ENCODE data around the gene RUBCN.
"Not testable (repeated sequence)": the region's sequence is repeated elsewhere in the genome, so short reads cannot be mapped to it uniquely, and the experiment has no call there.

Gene RUBCN

DNA sequence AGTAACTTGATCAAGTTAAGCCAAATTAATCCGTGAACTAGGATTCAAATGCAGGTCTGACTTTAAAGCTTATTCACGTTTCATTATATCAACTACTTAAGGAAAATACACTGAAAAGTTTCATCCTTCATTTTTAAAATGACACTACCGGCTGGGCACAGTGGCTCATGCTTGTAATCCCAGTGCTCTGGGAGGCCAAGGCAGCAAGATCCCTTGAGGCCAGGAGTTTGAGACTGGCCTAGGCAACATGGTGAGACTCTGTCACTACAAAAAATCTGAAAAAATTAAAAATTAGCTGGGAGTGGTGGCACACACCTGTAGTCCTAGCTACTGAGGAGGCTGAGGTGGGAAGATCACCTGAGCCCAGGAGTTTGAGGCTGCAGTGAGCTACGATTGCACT, 3.7 kb downstream of the RUBCN start:
- no peak for DNase-seq

DNA sequence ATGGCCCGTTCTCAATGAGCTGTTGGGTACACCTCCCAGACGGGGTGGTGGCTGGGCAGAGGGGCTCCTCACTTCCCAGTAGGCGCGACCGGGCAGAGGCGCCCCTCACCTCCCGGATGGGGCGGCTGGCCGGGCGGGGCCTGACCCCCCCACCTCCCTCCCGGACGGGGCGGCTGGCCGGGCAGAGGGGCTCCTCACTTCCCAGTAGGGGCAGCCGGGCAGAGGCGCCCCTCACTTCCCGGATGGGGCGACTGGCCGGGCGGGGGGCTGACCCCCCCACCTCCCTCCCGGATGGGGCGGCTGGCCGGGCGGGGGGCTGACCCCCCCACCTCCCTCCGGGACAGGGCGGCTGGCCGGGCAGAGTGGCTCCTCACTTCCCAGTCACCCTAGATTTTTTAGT, 5.2 kb downstream of the RUBCN start:
- not testable (repeated sequence) for DNase-seq

DNA sequence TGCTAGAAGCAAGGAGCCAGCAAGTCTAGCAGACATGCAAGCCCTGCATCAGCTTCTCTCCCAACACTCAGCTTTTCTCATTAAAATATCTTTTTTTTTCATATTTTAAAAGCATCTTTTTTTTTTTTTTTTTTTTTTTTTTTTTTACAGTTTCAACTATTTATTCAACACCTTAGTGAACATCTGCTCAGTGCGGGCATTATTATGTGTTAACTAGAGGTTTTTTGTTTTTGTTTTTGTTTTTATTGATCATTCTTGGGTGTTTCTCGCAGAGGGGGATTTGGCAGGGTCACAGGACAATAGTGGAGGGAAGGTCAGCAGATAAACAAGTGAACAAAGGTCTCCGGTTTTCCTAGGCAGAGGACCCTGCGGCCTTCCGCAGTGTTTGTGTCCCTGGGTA, 5.9 kb downstream of the RUBCN start:
- DNase-seq = not testable (repeated sequence)

DNA sequence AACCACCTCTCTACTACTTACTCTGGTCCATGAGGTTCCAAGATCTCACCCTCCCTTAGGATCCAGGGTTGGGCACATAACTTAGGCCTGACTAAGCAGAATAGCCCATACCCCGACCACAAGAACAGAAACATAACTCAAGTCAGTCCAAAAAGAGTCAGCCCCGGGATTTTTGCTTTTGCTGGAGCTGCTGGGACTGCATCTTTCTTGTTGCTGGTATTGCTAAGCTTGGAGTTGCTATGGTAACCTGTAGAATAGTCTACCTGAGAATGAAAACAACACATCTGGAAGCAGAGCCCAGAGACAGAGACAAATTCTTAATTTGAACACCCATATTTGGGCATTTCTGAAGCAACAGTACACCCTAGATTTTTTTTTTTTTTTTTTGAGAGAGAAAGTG, 6.5 kb downstream of the RUBCN start:
- peak in 1 of 2 experiments; percentile 16 for DNase-seq

DNA sequence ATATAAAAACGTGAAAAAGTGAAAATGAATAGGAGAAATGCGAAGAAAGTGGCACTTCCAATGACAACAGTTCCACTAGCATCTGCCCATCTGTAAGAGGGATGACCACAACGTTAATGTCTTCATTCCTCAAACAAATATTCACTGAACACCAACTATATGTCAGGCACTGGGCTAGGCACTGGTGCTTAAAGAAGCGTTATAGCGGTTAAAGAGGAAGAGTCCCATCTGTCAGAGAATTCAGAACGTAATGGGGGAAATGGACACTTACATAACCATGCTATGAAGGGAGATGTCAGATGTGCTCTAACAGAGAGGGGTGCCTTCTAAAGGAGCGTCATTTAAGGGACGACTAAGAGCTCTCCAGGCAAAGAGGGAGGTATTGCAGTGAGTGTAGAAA, 8.2 kb downstream of the RUBCN start:
- DNase-seq = no peak

DNA sequence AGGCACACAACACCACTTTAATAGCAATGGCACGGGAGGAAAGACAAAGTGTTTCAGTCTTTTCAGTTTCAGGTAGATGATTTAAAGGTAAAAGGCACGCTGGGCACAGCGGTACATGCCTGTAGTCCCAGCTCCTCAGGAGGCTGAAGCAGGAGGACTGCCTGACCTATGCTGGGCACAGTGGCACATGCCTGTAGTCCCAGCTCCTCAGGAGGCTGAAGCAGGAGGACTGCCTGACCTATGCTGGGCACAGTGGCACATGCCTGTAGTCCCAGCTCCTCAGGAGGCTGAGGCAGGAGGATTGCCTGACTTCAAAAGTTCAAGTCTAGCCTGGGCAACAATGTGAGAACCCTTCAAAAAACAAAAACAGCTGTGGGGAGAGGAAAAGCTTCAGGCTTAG, 8.8 kb downstream of the RUBCN start:
- DNase-seq = not testable (repeated sequence)

DNA sequence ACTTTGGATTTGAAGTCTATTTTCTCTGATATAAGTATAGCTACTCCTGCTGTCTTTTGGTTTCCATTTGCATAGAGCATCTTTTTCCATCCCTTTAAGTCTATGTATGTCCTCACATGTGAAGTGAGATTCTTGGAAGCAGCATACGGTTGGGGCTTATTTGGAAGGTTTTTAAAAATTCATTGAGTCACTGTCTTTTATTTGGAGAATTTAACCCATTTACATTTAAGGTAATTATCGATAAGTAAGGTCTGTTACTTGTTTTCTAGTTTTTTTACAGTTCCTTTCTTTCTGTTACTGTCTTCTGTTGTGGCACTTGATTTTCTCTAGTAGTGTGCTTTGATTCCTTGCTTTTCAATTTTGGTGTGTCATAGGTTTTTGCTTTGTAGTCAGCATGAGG, 14.0 kb downstream of the RUBCN start:
- DNase-seq = no peak

DNA sequence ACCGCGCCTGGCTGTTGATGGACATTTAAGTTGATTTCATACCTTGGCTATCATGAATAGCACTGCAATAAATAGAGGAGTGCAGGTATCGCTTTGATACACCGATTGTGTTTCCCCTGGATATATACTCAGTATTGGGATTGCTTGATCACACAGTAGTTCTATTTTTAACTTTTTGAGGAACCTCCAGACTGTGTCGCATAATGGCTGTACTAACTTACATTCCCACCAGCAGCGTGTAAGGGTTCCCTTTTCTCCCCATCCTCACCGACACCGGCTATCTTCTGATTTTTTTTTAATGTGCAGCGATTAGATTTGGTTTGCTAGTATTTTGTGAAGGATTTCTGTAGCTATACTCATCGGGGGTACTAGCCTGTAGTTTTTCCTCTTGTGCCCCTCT, 16.0 kb downstream of the RUBCN start:
- DNase-seq = no peak

DNA sequence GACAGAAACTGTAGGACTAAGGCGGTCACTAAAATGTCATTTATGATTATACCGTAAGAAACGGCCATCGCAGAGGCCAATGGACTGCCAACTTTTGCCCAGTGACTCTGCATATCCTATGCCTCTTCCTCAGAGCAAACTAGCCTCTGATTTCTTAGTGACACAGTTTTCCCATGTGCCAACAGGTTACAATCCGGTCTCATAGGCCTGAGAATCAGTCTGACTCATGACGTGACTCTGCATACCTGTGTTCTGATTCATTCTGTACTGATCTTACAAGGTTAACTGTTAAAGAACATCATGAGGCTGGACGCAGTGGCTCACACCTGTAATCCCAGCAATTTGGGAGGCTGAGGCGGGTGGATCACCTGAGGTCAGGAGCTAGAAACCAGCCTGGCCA, 17.8 kb downstream of the RUBCN start:
- no peak for DNase-seq

DNA sequence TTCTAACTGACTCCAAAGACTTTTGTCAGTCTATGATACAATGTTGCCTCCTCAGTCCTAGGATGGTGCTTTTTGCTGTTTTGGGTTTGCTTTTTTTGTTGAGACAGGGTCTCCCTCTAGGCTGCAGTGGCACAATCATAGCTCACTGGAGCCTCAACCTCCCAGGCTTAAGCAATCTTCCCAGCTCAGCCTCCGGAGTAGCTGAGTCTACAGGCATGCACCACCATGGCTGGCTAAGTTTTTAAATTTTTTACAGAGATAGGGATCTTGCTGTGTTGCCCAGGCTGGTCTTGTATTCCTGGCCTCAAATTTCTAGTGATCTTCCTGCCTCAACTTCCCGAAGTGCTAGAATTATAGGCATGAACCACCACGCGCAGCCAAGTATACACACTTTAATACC, 22.5 kb downstream of the RUBCN start:
- no peak for DNase-seq

DNA sequence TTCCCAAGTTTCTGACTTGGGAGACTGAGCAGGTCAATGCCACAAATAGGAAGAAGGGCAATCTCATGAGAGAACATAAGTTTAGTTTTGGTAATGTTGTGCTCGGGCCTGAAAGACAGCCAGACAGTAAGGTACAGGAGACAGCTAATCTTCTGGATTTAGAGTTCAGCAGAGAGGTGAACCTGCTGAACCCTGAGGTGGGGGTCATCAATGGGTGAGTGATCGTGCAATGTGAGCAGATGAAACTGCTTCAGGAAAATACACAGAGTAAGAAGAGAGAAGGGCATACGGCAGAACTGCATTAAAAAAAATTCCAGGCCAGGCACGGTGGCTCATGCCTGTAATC, 23.3 kb downstream of the RUBCN start:
- DNase-seq = no peak

DNA sequence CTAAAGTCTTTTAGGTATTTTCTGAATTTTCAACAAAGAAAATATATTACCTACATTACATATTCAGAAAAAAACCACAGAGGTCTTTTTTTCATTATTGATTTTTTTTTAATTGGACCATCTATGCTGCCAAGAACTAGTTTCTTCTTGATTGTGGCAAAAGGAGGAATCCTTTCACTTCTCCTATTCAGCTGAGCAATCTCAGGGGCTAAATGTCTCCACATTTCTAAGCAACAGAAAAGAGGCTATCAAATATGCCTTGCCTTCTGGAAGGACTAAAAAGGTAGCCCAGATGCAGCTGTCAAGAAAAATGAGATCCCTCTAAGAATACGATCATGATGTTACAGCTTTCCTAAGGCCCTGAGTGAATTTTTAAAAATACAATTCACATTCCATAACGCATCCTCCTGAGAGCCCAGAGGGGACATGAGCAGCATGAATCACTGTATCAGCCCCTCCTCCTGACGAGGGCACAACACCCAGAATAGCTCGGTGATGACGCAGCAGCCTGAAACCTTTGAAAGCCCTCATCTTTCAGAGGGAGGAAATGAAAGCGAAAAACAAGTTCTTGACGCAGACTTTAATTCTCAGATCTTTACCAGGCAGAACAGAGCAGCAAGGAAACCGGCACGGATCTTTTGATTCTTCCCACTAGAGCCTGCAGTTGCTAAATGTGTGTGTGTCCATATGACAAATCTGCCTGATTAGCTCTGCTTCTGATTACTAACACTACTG, 24.6 kb downstream of the RUBCN start:
- DNase-seq = peak in 1 of 2 experiments; percentile 9

DNA sequence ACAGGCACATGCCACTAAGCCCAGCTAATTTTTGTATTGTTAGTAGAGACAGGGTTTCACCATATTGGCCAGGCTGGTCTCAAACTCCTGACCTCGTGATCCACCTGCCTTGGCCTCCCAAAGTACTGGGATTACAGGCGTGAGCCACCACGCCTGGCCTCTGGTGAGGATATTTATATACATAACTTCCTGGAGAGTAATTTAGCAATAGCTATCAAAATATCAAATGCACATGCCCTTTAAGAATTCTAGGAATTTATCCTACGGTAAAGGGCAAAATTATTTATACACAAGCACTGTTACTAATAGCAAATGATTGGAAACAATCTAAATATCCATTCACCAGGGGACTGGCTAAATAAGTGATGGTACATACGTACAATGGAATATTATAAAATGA, 25.7 kb downstream of the RUBCN start:
- DNase-seq = not testable (repeated sequence)

DNA sequence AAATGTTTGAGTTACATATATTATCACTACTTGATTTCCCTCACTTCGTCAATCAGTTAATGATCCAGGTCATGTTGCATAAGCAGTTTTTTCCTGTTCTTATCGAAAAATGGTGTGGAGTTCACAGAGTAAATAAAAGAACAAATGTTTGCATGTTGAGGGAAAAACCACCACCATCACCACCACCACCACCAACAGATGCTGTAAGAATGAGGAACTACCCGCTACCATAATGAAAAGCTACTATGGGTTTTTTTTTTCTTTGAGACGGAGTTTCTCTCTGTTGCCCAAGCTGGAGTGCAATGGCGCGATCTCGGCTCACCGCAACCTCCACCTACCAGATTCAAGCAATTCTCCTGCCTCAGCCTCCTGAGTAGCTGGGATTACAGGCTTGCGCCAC, 27.6 kb downstream of the RUBCN start:
- no peak for DNase-seq

DNA sequence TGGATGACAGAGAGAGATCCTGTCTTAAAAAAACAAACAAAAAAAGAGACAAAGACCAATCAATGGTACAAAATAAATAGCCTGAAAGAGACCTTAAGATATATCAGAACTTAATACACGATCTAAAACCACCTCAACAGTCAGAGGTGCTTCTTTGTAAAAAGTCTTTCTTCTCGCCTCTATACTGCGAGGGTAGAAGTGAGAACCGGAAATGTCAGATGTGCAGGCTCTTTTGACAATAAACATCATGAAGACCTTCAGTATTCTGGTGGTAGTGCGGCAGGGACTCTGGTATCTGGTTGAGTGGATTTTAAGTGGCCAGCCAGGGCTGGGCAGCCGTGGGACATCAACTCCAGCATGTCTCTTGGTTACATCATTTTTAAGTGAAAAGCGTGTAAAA, 30.0 kb downstream of the RUBCN start:
- no peak for DNase-seq

DNA sequence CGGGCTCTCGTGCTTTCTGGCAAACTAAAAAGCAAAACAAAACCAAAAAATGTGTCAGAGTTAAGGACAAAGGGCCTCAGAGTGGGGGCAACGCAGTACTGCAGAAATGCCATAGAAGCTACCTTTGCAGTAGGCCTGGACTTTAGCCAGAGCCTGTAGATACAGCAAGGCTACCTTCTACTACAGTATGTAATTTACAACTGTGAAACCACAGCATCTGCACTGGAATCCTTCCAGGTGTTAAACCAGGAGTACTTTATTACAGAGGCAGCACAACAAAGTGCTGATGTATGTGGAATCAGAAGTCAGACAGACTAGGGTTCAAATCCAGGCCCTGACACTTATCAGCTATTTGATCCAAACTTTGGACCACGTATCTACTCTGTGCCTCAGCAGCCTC, 34.9 kb downstream of the RUBCN start:
- no peak for DNase-seq

DNA sequence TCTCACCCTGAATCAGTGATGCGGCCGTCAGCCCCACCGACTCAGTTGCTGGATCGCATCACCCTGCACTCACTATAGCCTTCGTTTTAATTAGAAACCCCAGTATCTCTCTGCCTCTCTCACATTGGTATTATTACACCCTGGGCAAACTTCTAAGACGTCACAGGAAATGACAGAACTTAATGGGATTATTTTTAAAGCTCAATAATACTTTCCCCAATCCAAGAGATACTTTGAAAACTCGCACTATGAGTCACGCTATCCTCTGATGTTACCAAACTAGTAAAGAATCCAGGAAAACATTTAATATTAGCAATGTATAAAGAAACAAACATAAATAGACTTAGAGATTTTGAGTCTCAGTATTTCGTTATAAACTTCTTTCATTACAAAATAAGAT, 36.6 kb downstream of the RUBCN start:
- DNase-seq = no peak

DNA sequence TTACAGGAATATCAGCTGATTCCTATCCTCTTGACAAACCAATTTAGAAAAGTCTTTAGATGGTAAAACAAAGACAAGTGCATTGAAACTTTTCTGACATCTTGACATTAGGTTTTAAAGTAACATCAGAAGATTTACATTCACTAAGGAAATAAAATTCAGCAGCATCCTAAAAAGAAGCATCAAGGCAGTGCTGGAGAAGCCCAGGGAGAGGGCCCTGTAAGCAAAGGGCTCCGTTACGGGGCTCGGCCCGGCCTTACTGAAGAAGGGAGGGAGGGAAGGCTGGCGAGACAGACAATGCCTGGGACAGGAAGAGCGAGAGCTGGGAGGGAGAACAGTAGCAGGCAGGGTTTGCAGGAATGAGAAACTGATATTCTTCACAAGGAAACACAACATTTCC, 39.3 kb downstream of the RUBCN start:
- no peak for DNase-seq

DNA sequence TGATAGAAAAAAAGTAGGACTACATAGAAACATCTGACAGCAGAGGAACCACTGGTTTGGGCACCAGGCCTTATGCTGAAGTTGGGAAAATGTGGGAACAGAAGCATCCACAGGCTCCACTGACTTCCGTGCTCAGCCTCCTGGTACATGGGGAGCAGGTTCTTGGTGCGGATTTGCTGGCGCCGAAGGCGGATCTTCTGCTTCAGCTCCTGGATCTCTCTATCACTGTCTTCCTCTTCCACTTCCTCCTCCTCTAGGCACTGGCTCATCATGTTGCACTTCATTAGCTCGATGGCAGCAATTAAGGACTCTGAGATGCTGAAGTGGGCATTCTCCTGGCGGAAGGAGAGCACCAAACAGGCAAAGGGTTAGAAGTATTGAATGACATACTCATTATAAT, 42.5 kb downstream of the RUBCN start:
- no peak for DNase-seq

DNA sequence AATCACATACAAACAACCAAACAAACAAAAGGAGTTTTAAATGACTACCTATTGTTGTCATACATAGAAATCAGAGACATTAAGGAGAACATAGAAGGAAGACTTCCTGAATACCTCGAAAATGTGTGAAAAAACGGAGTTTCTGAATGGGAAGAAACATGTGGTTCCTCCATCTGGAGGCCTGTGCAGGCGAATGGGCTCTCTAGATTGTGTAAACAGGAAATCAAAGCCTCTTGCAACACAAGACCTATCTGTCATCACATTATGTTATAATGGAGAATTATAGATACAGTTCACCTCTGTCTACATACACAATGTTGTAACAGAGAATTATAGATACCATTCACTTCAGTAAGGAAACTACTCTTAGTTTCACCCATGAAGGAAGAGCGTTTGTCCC, 44.1 kb downstream of the RUBCN start:
- DNase-seq = no peak

DNA sequence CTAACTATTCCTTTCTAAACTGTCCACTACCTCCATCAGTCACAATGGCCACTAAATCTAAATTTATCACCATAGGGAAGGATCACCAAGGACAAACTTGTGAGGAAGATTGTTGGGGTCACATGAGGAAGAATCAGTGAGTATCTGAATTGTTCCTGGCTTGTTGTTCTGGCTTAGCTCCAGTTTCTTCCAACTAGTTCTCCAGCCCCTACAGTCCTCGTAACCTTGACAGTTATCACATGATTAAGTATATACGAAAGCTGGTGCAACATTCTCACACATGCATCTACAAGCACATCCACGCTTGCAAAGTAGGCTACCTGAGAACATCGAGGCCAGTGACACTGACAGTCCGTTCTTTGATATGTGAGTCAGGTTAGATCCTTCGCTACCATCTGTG, 46.0 kb downstream of the RUBCN start:
- DNase-seq = no peak

DNA sequence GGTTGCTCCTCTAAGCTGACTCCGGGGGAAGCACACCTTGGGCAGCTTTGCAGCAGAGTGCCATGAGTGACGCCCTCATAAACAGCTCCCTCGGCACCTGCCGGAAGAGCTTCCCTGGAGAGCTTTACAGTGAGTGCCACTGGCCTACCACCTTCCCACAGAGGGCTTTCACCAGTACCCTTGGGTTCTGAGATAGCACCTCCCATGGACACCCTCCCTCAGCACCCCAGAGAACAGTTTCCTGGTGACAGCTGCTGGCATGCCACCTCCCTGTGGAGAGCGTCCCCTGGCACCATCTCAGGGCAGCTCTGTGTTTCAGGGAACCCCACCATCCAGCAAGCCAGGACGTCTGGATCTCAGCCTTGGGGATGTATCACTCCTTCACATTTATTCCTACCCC, 49.1 kb downstream of the RUBCN start:
- DNase-seq = no peak

DNA sequence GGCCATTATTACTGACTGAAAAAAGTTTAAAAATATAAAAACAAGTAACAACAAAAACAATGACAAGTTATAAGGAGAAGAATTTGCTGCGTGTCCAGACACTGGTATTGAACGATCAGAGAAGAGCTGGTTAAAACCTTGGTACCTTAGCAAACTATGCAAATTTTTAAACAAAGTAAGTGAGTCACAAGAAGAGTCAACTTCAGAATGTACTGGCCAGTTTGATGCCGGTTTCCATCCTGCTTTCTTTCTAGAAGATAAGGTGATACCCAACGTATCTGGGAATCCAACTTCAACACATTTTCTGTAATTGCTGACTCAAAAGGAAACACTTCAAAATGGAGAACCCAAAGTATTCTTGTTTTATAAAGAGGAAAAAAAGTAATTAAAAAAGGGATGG, 49.8 kb downstream of the RUBCN start:
- DNase-seq = no peak

DNA sequence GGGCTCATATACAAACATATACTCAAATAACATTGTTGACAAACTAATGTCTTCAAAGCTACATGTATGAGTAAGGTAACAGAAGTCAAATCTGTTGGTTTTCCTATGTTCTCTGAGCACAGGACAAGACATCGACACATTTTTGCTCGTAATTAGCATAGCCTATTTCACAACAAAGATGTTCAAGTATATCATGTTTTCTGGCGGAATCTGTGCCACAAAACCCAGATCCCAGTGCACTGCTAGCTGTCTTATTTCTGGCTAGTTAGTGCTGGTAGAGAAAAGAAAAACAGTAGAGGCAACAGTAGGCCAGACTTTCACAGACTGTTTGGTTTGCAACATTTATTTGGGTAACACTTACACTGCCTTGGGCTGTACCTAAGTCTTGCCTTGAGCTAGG, 51.2 kb downstream of the RUBCN start:
- DNase-seq = no peak

DNA sequence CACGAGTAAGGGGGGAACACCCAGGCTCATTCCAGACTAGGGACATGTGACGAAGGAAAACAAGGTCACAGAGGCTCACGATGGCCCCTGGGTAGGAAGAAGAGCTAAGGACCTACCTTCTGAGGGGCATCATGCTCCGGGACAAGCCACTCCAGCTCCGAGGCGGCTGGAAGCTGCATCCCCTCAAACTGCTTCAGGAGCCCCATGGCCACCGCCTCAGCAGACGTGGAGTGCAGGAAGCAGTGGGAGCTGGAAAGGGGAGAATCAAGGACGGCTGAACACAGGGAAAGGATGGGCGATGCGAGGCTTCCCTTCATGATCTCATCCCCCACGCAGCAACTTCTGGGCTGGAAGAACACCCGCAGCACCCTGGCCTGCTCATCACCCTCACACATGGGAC, 53.5 kb downstream of the RUBCN start:
- DNase-seq = no peak

DNA sequence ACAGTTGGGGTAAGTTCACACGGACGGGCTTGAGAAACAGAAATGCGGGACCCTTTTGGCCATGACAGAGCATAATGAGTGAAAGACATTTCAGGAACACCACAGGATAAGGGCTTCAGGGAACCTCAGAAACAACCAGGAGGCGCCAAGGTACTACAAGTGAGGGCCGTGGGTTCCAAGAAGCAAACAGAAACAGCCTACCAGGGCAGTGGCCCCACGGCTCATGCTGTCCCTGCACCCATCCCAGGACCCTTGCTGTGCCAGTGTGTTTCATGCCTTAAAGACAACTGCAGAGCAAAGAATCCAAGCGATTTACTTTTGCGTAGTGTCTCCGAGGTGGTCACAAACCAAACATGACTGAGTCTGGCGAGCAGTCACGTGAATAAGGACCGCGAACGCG, 54.0 kb downstream of the RUBCN start:
- no peak for DNase-seq

All from NCI-H446 (cell line).